ENCODE data around the gene ANGPTL2. TPM values are rescaled to one million over a fixed set of nuclear protein-coding genes. Genes with fewer than 3 reads are reported as not detected.

Gene ANGPTL2
- total and polyA plus RNA-seq, 12 donors: 3.0 to 32.6 (median 11.4) TPM

GRCh38 chr9:127051881-127052595 is 70.4 kb downstream of the ANGPTL2 start:
- Histone ChIP-seq H3K36me3 (replicated peaks in 1 of 2) (no peaks in the 10 kb centered on the region), H3K27ac (peak overlapping the region in 2 of 5 donors; percentile 42 to 71), H3K4me3 (no peak overlapping the region), H3K9me3 (replicated peaks in 1 of 3) (no peaks in the 10 kb centered on the region), H3K27me3 (no peaks in the 10 kb centered on the region), H3K4me1 (replicated peaks in 1 of 2) (peaks cover 0 to 32% of the 10 kb centered on the region in 2 donors)
- TF ChIP-seq POLR2A (IDR thresholded peaks at IDR 0.05): no peak
- no peak for TF ChIP-seq CTCF (IDR thresholded peaks at IDR 0.05)
- peak in 1 of 7 donors; percentile 30 for DNase-seq
- intact Hi-C loops (cut with DNase I): no loop called here
- 88 to 93% (median 92%) methylated on average over 8 of the region's 8 CpGs for WGBS, 4 donors

GRCh38 chr9:127050591-127051001 is 71.8 kb downstream of the ANGPTL2 start:
- Histone ChIP-seq H3K9me3 (replicated peaks in 1 of 3) (no peaks in the 10 kb centered on the region), H3K4me1 (replicated peaks in 1 of 2) (peaks cover 0 to 32% of the 10 kb centered on the region in 2 donors), H3K4me3 (no peak overlapping the region), H3K27ac (no peak overlapping the region), H3K27me3 (no peaks in the 10 kb centered on the region), H3K36me3 (replicated peaks in 1 of 2) (no peaks in the 10 kb centered on the region)
- WGBS, 4 donors: 86 to 94% (median 92%) methylated on average over 7 of the region's 7 CpGs
- intact Hi-C loops (cut with DNase I): no loop called here
- TF ChIP-seq CTCF (IDR thresholded peaks at IDR 0.05) (no peak), POLR2A (IDR thresholded peaks at IDR 0.05) (no peak)
- DNase-seq: peak in 1 of 7 donors; percentile 23

- Histone ChIP-seq H3K36me3 (replicated peaks in 1 of 2) (no peaks in the 10 kb centered on the region), H3K9me3 (replicated peaks in 1 of 3) (no peaks in the 10 kb centered on the region), H3K4me3 (no peak overlapping the region), H3K27ac (no peak overlapping the region), H3K27me3 (no peaks in the 10 kb centered on the region), H3K4me1 (replicated peaks in 1 of 2) (peaks cover 0 to 32% of the 10 kb centered on the region in 2 donors)
- TF ChIP-seq CTCF (IDR thresholded peaks at IDR 0.05) (no peak), POLR2A (IDR thresholded peaks at IDR 0.05) (no peak)
- intact Hi-C loops (cut with DNase I): no loop called here
- WGBS, 4 donors: 94 to 100% (median 98%) methylated on average over 3 of the region's 3 CpGs
- peak in 1 of 7 donors; percentile 45 for DNase-seq
Measured at GRCh38 chr9:127050152-127050551, 72.3 kb downstream of the ANGPTL2 start.

- no peaks in the 10 kb centered on the region for H3K36me3 ChIP-seq (replicated peaks in 1 of 2)
- 91 to 96% (median 91%) methylated on average over 7 to 8 of the region's 8 CpGs for WGBS, 4 donors
- no peaks in the 10 kb centered on the region for H3K27me3 ChIP-seq
- intact Hi-C loops (cut with DNase I): no loop called here
- TF ChIP-seq CTCF (IDR thresholded peaks at IDR 0.05): no peak
- TF ChIP-seq POLR2A (IDR thresholded peaks at IDR 0.05): no peak
- peaks cover 0 to 32% of the 10 kb centered on the region in 2 donors for H3K4me1 ChIP-seq (replicated peaks in 1 of 2)
- H3K9me3 ChIP-seq (replicated peaks in 1 of 3): no peaks in the 10 kb centered on the region
- peak overlapping the region in 2 of 5 donors; percentile 50 to 59 for H3K27ac ChIP-seq
- DNase-seq: peak in 1 of 7 donors; percentile 41
- no peak overlapping the region for H3K4me3 ChIP-seq
Measured at GRCh38 chr9:127049581-127049980, 72.9 kb downstream of the ANGPTL2 start.
